ENCODE results near the gene NFX1.
A peak's percentile ranks its signal among the peaks of the same experiment; 100 is the strongest.

NFX1 gene

DNA sequence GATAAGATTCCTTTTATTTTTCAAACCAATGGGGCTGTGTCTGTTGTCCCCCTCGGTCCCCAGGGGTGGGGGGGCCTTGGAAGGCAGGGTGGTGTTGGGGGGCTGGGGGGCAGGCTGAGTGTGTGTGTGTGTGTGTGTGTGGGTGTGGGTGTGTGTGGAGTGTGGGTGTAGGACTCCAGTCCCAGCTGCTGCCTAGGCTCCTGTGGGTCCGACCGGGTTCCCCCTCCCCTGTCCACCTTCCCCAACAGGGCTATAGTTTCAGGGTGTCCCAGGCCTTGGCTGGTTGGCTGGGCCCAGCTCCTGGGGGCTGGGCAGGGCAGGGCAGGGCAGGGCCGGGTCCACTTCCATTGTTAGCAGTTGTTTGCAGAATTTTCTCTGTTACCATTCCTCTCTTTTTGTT, 2.1 kb upstream of the NFX1 start:
- no peak for DNase-seq (ENCODE audit: low read depth, low spot score)
- POLR2A ChIA-PET, result no interaction called here
- no peak overlapping the region for H3K4me3 ChIP-seq (ENCODE audit: low read depth, low read length)
- no peak for TF ChIP-seq CTCF (IDR thresholded peaks at IDR 0.05; ENCODE audit: insufficient read depth, low read length, missing control alignments)
- CTCF ChIA-PET, result interaction anchor here (0.8 to 7.9 kb wide), 13 partner anchors 8 to 433 kb away, joined by 3 to 45 read pairs (median 13); partner anchors contain the start of gene NOL6

DNA sequence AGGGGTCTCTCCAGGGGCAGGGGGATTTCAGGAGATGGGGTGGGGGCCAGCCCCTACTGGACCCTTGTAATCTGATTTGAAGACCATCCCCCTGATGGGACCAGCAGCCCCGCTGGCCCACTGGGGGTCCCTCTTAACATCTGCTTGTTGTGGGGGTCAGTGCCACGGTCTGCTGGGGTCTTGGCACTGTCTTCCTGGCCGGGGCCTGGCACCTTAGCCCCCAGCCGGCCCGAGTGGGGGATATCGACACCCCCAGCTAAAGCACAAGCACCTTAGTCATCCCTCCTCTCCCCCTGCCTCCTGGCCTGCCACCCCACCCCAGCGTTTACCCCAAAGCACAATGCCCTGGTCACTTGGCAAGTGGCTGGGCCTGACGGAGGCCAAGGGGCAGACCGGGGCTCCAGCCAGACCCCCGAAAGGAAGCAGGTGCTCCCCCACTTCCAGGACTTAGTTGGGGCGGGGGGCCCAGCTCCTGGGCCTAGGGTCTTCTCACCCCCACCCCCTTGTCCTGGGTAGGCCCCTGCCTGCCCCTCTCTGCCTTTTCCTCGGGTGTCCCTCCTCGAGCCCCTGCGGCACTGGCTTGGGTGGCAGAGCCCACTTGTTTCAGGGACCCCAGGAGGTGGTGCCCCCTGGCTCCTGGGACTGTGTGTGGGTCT, 1.4 kb upstream of the NFX1 start:
- no peak for TF ChIP-seq CTCF (IDR thresholded peaks at IDR 0.05; ENCODE audit: insufficient read depth, low read length, missing control alignments)
- CTCF ChIA-PET, result interaction anchor here (0.7 to 7.9 kb wide), 5 partner anchors 16 to 228 kb away, joined by 3 to 37 read pairs (median 5); no protein-coding TSS in a partner anchor
- no peak overlapping the region for H3K4me3 ChIP-seq (ENCODE audit: low read depth, low read length)
- no peak for DNase-seq (ENCODE audit: low read depth, low spot score)
- POLR2A ChIA-PET, result no interaction called here

DNA sequence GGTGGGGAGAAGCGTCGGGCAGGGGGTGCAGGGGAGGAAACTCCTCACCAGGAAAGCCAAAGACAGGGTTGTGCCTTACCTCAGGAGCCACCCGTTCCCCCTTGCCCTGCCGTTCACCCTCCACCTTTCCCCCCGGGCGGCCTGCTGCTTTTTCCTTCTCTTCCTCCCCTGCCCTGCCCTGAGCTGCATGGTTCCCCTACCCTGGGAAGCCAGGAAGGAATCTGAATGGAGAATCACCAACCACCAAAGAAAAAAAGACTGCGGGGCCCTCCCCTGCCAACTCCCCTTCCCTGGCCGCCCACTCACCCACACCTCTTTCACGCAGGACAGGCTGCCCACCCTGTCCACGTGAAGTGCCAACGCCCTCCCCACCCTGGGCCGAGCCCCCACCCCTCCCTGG, 820 bp upstream of the NFX1 start:
- H3K4me3 ChIP-seq (ENCODE audit: low read depth, low read length), result peak overlapping the region; percentile 97
- no peak for TF ChIP-seq CTCF (IDR thresholded peaks at IDR 0.05; ENCODE audit: insufficient read depth, low read length, missing control alignments)
- DNase-seq (ENCODE audit: low read depth, low spot score), result no peak
- ChIA-PET POLR2A (interaction anchor here (0.6 to 1.6 kb wide), 11 partner anchors 25 to 265 kb away, joined by 3 to 11 read pairs (median 4); partner anchors contain the start of genes BAG1, CHMP5, DNAJA1 and NOL6), CTCF (interaction anchor here (0.7 to 2.1 kb wide), 6 partner anchors 126 to 228 kb away, joined by 3 to 10 read pairs (median 4); no protein-coding TSS in a partner anchor)

DNA sequence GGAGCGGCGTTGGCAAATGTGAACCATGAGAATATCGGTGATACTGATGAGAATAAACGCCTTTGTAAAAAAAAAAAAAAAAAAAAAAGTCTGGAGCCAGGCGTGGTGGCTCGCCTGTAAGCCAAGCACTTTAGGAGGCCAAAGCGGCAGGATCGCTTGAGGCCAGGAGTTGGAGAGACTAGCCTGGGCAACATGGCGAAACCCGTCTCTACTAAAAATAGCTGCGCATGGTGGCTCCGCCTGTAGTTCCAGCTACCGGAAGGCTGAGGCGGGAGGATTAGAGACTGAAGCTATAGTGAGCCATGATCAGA, 425 bp upstream of the NFX1 start:
- peak overlapping the region; percentile 97 for H3K4me3 ChIP-seq (ENCODE audit: low read depth, low read length)
- CTCF ChIA-PET, result interaction anchor here (0.7 to 2.1 kb wide), 6 partner anchors 11 to 227 kb away, joined by 3 to 10 read pairs (median 4); no protein-coding TSS in a partner anchor
- TF ChIP-seq CTCF (IDR thresholded peaks at IDR 0.05; ENCODE audit: insufficient read depth, low read length, missing control alignments), result no peak
- POLR2A ChIA-PET, result interaction anchor here (0.6 to 1.6 kb wide), 11 partner anchors 25 to 265 kb away, joined by 3 to 11 read pairs (median 4); partner anchors contain the start of genes BAG1, CHMP5, DNAJA1 and NOL6
- DNase-seq (ENCODE audit: low read depth, low spot score), result no peak

- CTCF ChIA-PET, result interaction anchor here (2.1 kb wide), 1 partner anchor 162 kb away, joined by 4 read pairs; no protein-coding TSS in a partner anchor
Measured at GRCh38 chr9:33291031-33291397, 698 bp downstream of the NFX1 start.

More at GRCh38 chr9:33291031-33291397, 698 bp downstream of the NFX1 start:
- peak overlapping the region; percentile 97 for H3K4me3 ChIP-seq (ENCODE audit: low read depth, low read length)
- POLR2A ChIA-PET, result interaction anchor here (1.2 to 1.6 kb wide), 4 partner anchors 30 to 266 kb away, joined by 3 to 11 read pairs (median 6); partner anchors contain the start of genes DNAJA1 and NOL6
- TF ChIP-seq CTCF (IDR thresholded peaks at IDR 0.05; ENCODE audit: insufficient read depth, low read length, missing control alignments), result no peak
- DNase-seq (ENCODE audit: low read depth, low spot score), result no peak
